ENCODE measurements around the gene COMMD4.

GRCh38 chr15:75367006-75367405, 31.1 kb downstream of the COMMD4 start:
- no peak for TF ChIP-seq CTCF (IDR thresholded peaks at IDR 0.05 in 4 of 5, conservative IDR thresholded peaks at IDR 0.05 in 1 of 5)
- TF ChIP-seq POLR2A (IDR thresholded peaks at IDR 0.05): no peak
